Spleen (tissue), 7 donors: ENCODE results near the gene GPR135.

Source experiments
- CTCF ChIP-seq, 11 experiments: fragments of 200-600 bp in 7 of 11; fragments of 450-650 bp in 4 of 11; sonication (generic) in 4 of 11; IDR thresholded peaks in 8 of 11; conservative IDR thresholded peaks in 3 of 11; 1 replicate in 7 of 11; 2 replicates in 4 of 11; pipeline versions ENCODE4 v1.4.0 to v1.8.0; 2016 to 2021; ENCODE audit warnings: antibody characterized with exemption in 11 of 11, inconsistent platforms in 4 of 11, mild to moderate bottlenecking in 1 of 11
- POLR2A ChIP-seq, 3 donors: fragments of 450-650 bp; IDR thresholded peaks; one replicate each; pipeline ENCODE4 v1.5.1; 2017; ENCODE audit warnings: antibody characterized with exemption in 3 of 3, mild to moderate bottlenecking in 1 of 3
- POLR2AphosphoS5 ChIP-seq, 3 donors: sonication (generic); formaldehyde crosslinking; IDR thresholded peaks; one replicate each; pipeline ENCODE4 v1.5.1; 2017; ENCODE audit warnings: antibody characterized with exemption in 3 of 3
- donor health status: DM: no; HTN: no; CAD: no; lungs with moderate emphysema.
- donor health status: DM: no; HTN: no; CAD: no.
- donor health status: DM: no; HTN: no; CAD: no.

- no peak for TF ChIP-seq CTCF (IDR thresholded peaks at IDR 0.05 in 8 of 11, conservative IDR thresholded peaks at IDR 0.05 in 3 of 11)
- no peak for TF ChIP-seq POLR2AphosphoS5 (IDR thresholded peaks at IDR 0.05)
- TF ChIP-seq POLR2A (IDR thresholded peaks at IDR 0.05): no peak
These were observed 45.8 kb upstream of the GPR135 start for GRCh38 chr14:59510966-59511365.
